ENCODE measurements around the gene TBX1.

GRCh38 chr22:19782533-19782932, 22.0 kb downstream of the TBX1 start:
- no peak for TF ChIP-seq EZH2 (IDR thresholded peaks at IDR 0.05; ENCODE audit: insufficient read depth, low read length)
- TF ChIP-seq CTCF (IDR thresholded peaks at IDR 0.05; ENCODE audit: insufficient read depth, low read depth, low read length): no peak

All from astrocyte (in vitro differentiated cells and primary cell).